Activated T-cell treated with anti-CD3 and anti-CD28 coated beads, Interleukin-2, amount 50 U/mL, for 1 hour (primary cell): Measurements from ENCODE around the gene CD3E.
A peak's percentile ranks its signal among the peaks of the same experiment; 100 is the strongest.

Source experiments
- DNase-seq: peaks from one replicate; pipeline ENCODE4 v3.0.0-alpha.2; 2020

The CD3E gene

DNA sequence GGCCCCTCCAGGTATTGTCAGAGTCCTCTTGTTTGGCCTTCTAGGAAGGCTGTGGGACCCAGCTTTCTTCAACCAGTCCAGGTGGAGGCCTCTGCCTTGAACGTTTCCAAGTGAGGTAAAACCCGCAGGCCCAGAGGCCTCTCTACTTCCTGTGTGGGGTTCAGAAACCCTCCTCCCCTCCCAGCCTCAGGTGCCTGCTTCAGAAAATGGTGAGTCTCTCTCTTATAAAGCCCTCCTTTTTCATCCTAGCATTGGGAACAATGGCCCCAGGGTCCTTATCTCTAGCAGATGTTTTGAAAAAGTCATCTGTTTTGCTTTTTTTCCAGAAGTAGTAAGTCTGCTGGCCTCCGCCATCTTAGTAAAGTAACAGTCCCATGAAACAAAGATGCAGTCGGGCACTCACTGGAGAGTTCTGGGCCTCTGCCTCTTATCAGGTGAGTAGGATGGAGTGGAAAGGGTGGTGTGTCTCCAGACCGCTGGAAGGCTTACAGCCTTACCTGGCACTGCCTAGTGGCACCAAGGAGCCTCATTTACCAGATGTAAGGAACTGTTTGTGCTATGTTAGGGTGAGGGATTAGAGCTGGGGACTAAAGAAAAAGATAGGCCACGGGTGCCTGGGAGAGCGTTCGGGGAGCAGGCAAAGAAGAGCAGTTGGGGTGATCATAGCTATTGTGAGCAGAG, at the start of gene CD3E:
Gene CD3E (plus strand): TSS at position 163 of the 681 bp plus-strand sequence. CDS start 223 bp downstream, at position 386.
- peak; percentile 75 for DNase-seq

DNA sequence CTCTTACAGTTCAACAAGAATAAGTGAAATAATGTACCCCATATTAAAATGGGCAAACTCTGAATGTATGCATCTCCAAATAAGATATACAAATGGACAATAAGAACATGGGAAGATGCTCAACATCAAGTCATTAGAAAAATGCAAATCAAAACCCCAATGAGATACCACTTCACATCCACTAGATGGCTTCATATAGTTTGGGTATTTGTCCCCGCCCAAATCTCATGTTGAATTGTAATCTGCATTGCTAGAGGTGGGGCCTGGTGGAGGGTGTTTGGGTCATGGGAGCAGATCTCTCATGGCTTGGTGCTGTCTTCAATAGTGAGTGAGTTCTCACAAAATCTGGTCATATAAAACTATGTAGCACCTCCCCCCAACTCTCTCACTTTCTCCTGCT, 46.1 kb upstream of the CD3E start:
- DNase-seq: no peak

DNA sequence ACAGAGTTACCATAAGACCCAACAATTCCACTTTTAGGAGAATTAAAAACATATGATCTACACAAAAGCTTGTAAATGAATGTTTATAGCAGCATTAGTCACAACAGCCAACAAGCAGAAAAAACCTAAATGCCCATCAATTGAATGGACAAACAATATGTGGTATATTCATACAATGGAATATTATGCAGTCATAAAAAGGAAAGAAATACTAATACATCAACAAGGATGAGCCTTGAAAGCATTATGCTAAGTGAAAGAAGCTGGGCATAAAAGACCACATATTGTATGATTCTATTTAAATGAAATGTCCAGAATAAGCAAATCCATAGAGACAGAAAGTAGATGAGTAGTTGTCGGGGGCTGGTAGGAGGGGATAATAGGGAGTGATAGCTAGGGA, 45.4 kb upstream of the CD3E start:
- DNase-seq: no peak

DNA sequence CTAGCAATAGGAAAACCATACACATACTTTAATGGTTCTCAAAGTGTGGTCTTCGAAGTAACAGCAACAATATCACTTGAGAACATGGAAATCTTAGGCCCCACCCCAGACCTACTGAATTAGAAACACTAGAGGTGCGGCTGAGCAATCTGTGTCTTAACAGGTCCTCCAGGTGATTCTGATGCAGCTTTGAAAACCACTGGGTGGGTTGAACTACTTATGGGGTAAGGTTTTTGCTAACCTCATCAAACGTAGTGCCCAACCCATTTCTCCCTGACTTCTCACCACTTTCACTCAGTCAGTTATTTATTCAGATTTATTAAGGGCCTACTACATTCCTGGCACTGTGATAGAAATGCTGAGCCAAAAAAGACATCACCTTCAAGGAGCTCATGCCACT, 44.2 kb upstream of the CD3E start:
- no peak for DNase-seq

DNA sequence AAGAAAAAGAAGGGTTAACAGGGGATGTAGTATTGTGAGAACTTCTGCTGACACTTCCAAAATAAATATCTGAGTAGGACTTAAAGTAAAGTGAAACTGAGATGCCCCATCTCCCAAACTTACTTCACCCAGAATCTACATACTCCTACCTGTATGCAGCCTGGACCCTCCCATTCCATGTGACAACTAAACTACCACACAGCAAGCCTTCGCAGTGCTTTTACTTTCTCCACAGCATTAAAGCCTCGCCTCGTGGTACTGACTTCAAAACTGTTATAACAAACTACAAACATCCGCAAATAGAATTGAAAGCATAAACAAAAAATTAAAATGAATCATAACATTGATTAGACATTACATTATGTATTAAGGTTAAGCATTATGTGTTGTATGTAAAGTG, 41.4 kb upstream of the CD3E start:
- no peak for DNase-seq

DNA sequence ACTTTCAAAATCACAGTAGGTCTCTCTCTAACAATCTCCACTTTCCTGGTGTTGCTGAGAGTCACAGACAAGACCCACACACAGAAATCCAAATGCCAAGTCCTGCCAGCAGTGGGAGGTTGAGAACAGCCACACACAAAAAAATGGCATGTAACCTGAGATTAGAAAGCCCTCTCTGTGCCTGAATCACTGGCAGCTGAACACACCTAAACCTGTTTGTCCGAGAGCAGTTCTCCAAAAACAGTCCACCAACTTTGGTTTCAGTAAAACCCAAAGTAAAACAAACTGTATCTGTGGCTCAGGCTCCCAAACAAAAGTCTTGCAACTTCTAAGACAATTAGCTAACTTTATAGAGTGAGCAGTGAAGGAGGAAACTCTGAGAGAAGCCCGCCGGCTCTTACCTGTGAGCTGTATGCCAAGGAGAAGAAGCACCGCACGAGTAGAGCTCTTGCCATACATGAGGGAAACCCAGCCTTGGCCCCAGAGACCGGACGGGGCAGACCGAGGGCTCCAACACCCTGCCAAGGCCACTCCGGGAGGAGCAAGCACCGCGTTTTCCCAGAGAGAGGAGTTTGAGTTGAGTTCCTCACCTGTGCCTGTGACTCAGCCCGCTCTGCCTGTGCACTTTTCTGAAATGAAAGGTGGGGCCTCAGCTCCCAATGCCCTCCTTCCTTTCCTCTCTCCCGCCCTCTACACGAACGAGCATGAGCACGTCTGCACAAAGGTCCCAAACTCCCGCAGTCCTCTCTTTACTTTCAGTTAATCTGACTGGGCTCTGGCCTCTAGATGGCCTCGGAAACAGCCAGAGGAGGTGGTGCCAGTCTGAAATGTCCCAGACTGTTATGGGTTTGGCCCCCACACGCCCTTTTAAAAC, 40.6 kb upstream of the CD3E start, which contains the start of gene MPZL2:
Gene MPZL2 (minus strand): TSS at position 603 of the 874 bp plus-strand sequence. CDS start 144 bp downstream, at position 459.
- peak; percentile 40 for DNase-seq

DNA sequence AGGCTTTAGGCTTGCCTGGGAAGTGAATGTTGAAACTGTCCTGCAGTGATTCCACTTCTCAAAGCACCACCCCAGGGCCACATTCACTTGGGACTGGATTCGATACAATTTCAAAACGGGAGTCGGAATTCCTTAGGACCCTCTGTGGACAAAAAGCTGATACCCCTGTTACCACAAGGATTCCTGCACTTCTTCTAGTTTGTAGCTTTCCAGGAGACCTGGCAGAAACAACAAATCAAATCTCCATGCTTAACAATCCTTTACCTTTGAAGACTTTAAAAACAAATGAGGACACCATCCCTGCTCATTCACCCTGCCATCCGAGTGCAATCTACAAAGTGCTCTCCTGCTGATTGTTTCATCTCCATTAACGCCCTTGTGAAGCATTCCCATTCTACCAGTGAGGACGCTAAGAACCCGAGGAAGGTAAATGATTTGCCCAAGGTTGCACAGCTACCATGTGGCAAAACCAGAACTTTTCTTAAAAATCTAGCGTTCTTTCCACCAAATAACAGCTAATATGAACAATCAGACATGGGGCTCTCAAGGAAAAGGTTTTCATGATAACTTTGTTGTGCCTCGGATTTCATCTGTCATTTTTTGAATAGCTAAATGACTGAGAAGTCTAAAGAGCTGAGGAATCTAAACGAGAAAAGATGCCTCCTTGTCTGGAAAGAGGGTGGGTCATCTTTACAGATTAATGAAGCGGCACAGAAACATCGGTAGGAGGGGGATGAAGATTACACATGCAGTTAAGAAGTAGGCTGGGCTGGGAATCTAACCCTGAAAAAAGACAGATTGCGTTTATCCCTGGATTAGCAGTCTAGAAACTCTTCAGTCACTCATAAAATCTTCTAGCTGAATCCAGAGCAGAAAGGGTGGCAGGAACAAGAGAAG, 39.7 kb upstream of the CD3E start:
- DNase-seq: no peak

DNA sequence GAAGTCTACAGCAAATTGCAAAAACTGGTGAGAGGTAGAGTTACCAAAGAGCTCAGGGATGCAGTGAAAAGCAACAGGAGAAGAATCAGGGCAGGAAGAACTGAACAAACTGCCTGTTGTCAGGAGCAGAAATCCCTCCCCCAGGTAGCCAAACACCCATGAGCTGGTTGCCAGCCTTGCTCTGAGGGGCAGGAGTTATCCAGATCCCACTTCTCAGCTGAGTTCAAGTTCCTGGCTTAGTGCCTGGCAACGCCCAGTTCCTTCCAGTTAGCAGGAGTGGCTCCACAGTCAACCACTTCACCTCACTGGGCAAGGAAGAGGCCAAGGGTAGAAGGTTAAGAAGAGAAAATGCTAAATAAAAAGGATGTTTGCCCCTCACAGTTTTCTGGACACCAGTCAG, 38.6 kb upstream of the CD3E start:
- no peak for DNase-seq

DNA sequence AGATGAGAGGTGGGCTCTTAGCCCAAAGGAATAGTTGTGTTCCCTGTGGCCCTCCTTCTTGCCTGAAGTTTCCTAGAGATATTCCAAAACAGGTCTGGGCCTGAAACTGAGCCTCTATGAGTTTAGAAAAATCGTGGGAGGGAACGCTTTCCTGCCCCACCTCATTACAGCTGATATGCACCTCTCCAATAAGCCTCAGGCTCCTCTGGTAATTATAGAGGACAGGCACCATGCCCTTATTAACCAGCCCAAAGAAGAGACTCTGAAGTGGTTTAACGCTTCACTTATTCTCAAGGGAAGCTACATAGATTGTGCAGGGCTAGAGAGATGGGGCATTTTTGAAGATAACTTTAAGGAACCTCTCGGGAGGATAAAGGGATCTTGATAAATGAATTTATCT, 37.0 kb upstream of the CD3E start:
- DNase-seq: no peak

DNA sequence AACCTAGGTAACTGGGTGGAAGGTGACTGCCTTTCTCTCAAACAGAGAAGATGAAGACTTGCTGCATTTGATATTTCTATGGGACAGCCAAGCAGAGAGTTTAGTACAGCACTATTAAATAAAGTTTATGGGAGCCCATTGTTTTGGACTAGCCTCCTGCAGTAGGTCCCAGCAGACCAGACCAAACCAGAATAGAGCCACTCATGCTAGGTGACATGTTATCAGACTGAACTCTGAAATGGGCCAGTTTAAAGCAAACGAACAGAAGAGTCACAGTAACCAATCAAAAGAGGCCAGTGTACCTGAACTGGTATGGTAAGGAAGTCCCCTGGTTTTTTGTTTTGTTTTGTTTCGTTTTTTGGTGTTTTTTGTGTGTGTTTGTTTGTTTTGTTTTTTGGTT, 32.5 kb upstream of the CD3E start:
- no peak for DNase-seq

DNA sequence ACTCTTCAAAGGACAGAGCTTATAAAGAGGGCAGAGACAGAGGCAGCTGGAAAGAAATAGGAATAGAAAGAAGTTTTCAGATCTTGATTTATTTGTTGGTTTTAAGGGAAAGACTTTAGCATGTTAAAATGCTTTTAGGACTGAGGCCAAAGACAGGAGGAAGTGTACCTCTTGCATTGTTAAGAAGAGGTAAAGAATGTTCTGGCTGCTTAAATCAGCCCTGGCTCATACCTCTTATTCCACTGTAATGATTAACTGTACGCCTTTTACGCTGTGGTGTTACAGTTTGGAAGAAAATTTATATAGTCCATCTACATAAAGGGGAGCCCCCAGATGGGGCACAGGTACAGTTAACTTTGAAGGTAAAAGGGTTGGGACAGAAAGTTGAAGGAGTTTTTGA, 30.3 kb upstream of the CD3E start:
- no peak for DNase-seq

DNA sequence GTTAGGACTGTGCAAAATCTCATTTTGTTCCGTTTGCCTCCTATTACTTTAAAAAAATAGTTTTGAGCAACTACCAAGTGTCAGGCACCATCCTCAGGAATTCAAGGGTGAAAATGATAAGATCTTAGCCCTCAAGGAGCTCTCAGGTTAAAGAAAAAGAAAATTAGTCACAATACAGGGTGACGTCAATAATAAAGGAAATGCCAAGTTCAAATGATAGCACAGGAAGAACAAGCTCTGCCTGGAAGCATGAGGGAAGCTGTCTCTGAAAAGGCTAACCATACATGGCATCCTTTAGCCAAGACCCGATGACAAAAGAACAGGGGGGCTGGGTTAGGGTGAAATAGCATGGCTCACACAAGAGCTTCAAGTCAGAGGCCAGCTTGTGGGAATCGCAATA, 29.4 kb upstream of the CD3E start:
- DNase-seq: no peak

DNA sequence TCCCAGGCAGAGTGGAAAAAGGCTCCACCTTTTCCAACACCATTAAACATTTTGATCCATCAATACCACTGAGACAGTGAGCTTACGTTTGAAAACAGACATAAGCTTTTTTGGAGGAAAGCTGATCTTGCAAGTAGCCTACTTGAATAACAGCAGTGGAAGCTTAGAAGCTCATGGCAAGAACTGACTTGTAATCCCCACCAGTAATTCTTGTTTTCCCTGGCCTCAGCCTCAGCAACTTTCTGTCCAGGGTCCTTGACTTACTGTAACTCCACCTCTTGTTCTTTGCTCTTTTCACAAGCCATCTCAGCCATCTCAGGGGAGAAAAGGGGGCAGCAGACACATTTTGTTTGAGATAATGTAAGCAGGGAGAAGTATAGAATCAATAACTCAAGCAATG, 28.1 kb upstream of the CD3E start:
- no peak for DNase-seq

DNA sequence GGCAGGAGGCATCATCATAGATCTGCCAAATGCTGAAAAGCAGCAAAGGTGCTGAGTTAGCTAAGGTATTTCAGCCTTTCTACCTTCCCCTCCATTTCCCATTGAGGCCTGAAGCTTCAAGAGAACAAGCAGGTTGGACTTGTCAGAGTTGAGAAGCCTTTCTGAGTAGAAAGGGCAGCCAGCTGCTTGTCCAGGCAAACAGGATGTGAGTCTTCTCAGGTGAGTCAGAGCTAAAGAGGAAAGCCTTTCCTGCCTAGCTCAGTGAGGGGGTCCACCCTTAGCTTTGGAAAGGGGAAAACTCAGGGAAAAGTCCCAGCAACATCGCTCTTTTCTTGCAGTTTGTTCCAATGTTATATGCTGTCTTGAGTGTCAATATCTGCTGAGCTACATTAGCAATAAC, 27.2 kb upstream of the CD3E start:
- DNase-seq: no peak

DNA sequence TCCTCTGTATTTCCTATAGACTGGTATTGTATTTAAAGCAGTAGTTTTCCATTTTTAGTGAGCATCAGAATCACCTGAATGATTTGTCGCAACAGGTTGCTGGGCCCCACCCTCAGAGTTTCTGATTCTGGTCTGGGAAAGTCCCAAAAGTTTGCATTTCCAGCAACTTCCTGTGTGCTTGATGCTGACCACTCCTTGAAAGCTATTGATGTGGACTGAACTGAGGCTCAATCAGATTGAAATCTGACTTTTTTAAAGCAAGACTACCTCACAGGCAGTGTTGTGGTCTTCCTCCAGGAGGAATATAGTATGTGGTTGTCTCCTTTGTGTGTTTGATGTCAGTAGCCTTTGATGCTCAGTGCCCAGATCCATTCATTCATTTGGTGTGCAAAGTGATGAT, 23.2 kb upstream of the CD3E start:
- DNase-seq: no peak

DNA sequence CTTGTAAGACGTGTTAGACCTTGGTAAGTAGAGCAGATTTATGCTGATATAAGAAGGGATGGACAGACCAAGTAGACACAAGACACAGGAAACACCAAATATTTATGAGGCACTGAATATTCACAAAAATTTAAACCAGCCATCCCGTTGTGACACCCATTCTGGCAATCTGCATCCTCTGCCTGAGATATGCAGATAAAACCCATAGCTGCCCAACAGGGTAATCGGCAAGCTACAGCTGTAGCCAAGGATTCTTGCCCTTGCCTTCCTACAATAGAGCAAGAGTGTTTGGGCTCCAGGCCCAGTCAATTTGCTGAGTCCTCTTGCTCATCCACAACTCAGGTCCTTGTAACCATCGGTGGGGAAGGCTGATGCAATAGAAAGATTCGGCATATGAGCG, 21.9 kb upstream of the CD3E start:
- DNase-seq: no peak

DNA sequence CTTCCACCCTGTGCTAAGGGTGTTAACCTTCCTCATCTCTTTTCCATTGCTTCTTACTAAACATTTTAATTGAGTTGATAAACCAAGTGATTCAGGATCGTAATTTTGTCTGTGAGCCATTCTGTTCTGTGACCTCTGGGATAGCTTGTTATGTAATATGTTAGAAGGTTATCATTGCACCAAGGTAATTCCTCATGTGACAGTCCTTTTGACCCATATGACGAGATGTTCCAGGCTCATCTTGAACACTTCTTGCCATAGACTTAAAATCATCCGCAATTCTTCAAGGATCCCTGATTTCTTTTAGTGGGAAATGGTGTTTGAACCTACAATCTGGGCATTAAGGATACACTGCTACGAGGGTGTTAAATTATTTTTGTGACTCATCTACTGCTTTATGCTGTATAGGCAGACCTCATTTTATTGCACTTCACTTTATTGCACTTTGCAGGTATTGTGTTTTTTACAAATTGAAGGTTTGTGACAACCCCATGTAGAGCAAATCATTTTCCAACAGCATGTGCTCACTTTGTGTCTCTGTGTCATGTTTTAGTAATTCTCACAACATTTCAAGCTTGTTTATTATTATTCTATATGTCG, 21.4 kb upstream of the CD3E start:
- no peak for DNase-seq

DNA sequence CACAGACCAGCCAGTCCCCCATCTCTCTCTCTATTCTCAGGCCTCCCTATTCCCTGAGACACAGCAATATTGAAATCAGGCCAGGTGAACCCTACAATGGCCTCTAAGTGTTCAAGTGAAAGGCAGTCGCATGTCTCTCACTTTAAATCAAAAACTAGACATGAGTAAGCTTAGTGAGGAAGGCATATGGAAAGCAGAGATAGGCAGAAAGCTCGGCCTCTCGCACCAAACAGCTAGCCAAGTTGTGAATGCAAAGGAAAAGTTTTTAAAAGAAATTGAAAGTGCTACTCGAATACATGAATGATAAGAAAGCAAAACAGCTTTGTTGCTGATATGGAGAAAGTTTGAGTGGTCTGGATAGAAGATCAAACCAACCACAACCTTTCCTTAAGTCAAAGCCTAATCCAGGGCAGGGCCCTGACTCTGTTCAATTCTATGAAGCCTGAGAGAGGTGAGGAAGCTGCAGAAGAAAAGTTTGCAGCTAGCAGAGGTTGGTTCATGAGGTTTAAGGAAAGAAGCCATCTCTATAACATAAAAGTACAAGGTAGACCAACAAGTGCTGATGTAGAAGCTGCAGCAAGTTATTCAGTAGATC, 20.7 kb upstream of the CD3E start:
- no peak for DNase-seq

DNA sequence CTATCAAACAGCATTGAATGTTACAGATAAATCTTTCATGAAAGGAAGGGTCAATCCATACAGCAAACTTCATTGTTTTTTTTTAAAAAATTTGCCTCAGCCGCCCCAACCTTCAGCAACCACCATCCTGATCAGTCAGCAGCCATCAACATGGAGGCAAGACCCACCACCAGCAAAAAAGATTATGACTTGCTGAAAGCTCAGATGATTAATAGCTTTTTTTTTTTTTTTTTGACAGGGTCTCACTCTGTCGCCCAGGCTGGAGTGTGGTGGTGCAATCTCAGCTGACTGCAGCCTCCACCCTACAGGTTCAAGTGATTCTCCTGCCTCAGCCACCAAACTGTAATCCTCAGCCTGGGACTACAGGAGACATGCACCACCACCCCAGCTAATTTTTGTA, 18.0 kb upstream of the CD3E start:
- no peak for DNase-seq

DNA sequence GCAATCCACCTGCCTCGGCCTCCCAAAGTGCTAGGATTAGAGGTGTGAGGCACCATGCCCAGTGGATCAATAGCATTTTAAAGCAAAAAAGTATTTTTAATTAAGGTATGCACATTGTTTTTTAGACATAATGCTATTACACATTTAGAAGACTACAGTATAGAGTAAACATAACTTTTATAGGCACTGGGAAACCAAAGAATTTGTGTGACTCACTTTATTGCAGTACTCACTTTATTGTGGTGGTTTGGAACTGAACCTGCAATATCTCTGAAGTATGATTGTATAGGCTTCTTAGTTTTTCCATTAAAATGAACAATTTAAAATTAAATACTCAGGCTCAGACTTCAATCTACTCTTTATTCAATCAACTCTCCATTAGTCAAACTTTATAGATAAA, 17.5 kb upstream of the CD3E start:
- no peak for DNase-seq

DNA sequence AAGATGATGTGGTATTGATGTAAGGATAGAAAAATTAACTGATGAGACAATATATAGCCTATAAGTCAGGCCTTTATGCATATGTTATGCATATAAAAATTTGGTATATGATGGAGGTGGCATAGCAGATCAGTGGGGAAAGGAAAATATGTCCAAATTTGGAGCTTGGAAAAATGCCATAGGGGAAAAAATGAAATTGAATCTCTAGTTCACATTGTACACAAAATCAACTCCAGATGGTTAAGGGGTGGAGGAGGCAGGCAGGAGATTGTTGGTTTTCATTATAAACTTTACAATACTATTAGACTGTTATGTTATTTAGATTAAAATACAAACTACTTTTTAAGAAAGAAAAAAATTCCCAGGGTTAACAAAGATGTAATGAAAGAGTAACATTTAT, 15.1 kb upstream of the CD3E start:
- DNase-seq: no peak

DNA sequence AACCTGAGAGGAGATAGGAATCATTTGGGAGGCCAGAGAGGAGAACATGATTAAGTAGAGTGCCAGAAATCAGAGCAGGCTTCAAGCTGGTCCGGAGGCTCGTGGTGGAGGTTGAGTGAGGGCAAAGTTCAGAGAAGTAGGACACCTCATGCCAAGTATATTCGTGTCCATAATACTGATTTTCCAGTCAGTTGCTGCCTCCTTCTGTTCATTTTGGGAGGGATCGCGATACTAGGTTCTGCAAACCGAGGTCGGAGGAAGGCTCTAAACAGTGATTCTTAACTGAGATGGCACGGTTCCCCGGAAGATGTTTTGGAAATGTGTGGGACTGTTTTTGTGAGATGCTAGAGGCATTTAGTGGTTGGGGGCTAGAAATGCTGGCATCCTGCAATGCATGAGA, 13.6 kb upstream of the CD3E start:
- no peak for DNase-seq
